ENCODE results near the gene GDPD3. TPM values are rescaled to one million over a fixed set of nuclear protein-coding genes. Genes with fewer than 3 reads are reported as not detected.

The GDPD3 gene
- total RNA-seq, 1 donor from 2014 or later, result 6.1 TPM

- no peaks in the 10 kb centered on the region for H3K9me3 Mint-ChIP-seq
- intact Hi-C loops (cut with micrococcal nuclease), result loop anchor here (10.0 kb wide), 2 partner anchors 344 to 594 kb away; partner anchors contain the start of genes FBRS, PRR14 and ZNF771
- no peaks in the 10 kb centered on the region for H3K27me3 Mint-ChIP-seq
- ATAC-seq (ENCODE audit: low read depth), result no peak
- TF ChIP-seq CTCF (IDR thresholded peaks at IDR 0.05), result no peak
- H3K27ac Mint-ChIP-seq, result no peak overlapping the region
- CTCF ChIA-PET, result interaction anchor here (0.6 kb wide), 1 partner anchor 124 kb away, joined by 3 read pairs; no protein-coding TSS in a partner anchor
- no peak for DNase-seq
- H3K4me3 Mint-ChIP-seq, result no peak overlapping the region
- peaks cover 5% of the 10 kb centered on the region for H3K36me3 Mint-ChIP-seq (ENCODE audit: low read depth)
- POLR2A ChIA-PET, result interaction anchor here (0.6 to 1.2 kb wide), 3 partner anchors 8 to 599 kb away, joined by 5 to 7 read pairs (median 6); a partner anchor contains a TSS
- peaks cover 9% of the 10 kb centered on the region for H3K4me1 Mint-ChIP-seq
These were observed 52.3 kb downstream of the GDPD3 start for GRCh38 chr16:30060836-30061554.

GRCh38 chr16:30060346-30060745 lies 53.0 kb downstream of the GDPD3 start:
- DNase-seq (no peak), ATAC-seq (ENCODE audit: low read depth) (no peak)
- intact Hi-C loops (cut with micrococcal nuclease), result loop anchor here (10.0 kb wide), 2 partner anchors 344 to 594 kb away; partner anchors contain the start of genes FBRS, PRR14 and ZNF771
- Mint-ChIP-seq H3K27ac (no peak overlapping the region), H3K9me3 (no peaks in the 10 kb centered on the region), H3K4me1 (peaks cover 9% of the 10 kb centered on the region), H3K4me3 (no peak overlapping the region), H3K27me3 (no peaks in the 10 kb centered on the region), H3K36me3 (ENCODE audit: low read depth) (peaks cover 5% of the 10 kb centered on the region)
- ChIA-PET POLR2A (interaction anchor here (0.6 kb wide), 1 partner anchor 1729 kb away, joined by 6 read pairs; no protein-coding TSS in a partner anchor), CTCF (no interaction called here)
- TF ChIP-seq CTCF (IDR thresholded peaks at IDR 0.05), result no peak

- POLR2A ChIA-PET, result interaction anchor here (1.4 kb wide), 2 partner anchors 10 to 29 kb away, joined by 3 to 8 read pairs; partner anchors contain the start of gene ALDOA
- H3K27ac Mint-ChIP-seq, result no peak overlapping the region
- H3K9me3 Mint-ChIP-seq, result no peaks in the 10 kb centered on the region
- H3K4me3 Mint-ChIP-seq, result peak overlapping the region; percentile 16
- intact Hi-C loops (cut with micrococcal nuclease), result no loop called here
- H3K27me3 Mint-ChIP-seq, result no peaks in the 10 kb centered on the region
- CTCF ChIA-PET, result interaction anchor here (1.2 to 1.3 kb wide), 2 partner anchors 10 to 37 kb away, joined by 3 read pairs; partner anchors contain the start of genes ALDOA and TBX6
- DNase-seq (no peak), ATAC-seq (ENCODE audit: low read depth) (peak; percentile 38)
- no peak for TF ChIP-seq CTCF (IDR thresholded peaks at IDR 0.05)
- peaks cover 9% of the 10 kb centered on the region for H3K4me1 Mint-ChIP-seq
- no peaks in the 10 kb centered on the region for H3K36me3 Mint-ChIP-seq (ENCODE audit: low read depth)
These were observed 58.3 kb downstream of the GDPD3 start for GRCh38 chr16:30054959-30055553.

Other genes starting within 250 kb of the GDPD3 start
- not detected in 2 replicates for gene SEZ6L2, start 214.0 kb downstream of the GDPD3 start, total RNA-seq
- gene ASPHD1, start 213.0 kb downstream of the GDPD3 start, total RNA-seq, result 0.12 TPM in 1 of 2 replicates, not detected in the other
- gene KCTD13, start 187.3 kb downstream of the GDPD3 start, total RNA-seq, result 37.5 and 44.4 TPM in 2 replicates
- gene TMEM219, start 151.5 kb downstream of the GDPD3 start, total RNA-seq, result 50.3 and 50.8 TPM in 2 replicates
- gene TAOK2, start 139.7 kb downstream of the GDPD3 start, total RNA-seq, result 30.5 and 36.1 TPM in 2 replicates
- gene HIRIP3, start 117.9 kb downstream of the GDPD3 start, total RNA-seq, result 10.5 and 14.2 TPM in 2 replicates
- 83.5 and 93.6 TPM in 2 replicates for gene INO80E, start 117.3 kb downstream of the GDPD3 start, total RNA-seq
- gene DOC2A, start 102.5 kb downstream of the GDPD3 start, total RNA-seq, result not detected in 2 replicates
- gene C16orf92, start 90.3 kb downstream of the GDPD3 start, total RNA-seq, result not detected in 2 replicates
- not detected in 2 replicates for gene TLCD3B, start 82.3 kb downstream of the GDPD3 start, total RNA-seq
- gene ALDOA, start 47.8 kb downstream of the GDPD3 start, total RNA-seq, result 611 and 613 TPM in 2 replicates
- 124 and 131 TPM in 2 replicates for gene PPP4C, start 37.5 kb downstream of the GDPD3 start, total RNA-seq
- gene TBX6, start 21.6 kb downstream of the GDPD3 start, total RNA-seq, result 2.3 TPM in 2 replicates
- 75.8 and 77.8 TPM in 2 replicates for gene YPEL3, start 17.3 kb downstream of the GDPD3 start, total RNA-seq
- gene MAPK3, start 9.7 kb upstream of the GDPD3 start, total RNA-seq, result 37.2 and 45.6 TPM in 2 replicates
- 1,030 and 1,060 TPM in 2 replicates for gene CORO1A, start 70.1 kb upstream of the GDPD3 start, total RNA-seq
- 145 and 174 TPM in 2 replicates for gene BOLA2B, start 80.1 kb upstream of the GDPD3 start, total RNA-seq
- gene SLX1A, start 80.3 kb upstream of the GDPD3 start, total RNA-seq, result 54.2 and 77.0 TPM in 2 replicates
- gene SULT1A3, start 85.7 kb upstream of the GDPD3 start, total RNA-seq, result 15.7 and 23.3 TPM in 2 replicates
- gene NPIPB13, start 134.9 kb upstream of the GDPD3 start, total RNA-seq, result 42.9 and 48.1 TPM in 2 replicates
- gene CD2BP2, start 241.8 kb upstream of the GDPD3 start, total RNA-seq, result 87.8 and 88.0 TPM in 2 replicates

Measured in activated B cell treated with CpG ODN at 0.5 μM for 24 hours (primary cell).